HEK293 (cell line): ENCODE results near the gene CDC20.

Experiments
- CTCF ChIA-PET: fragments of 350-600 bp; formaldehyde crosslinking; extraction: SDS; loops from one replicate; lab custom pipeline; 2021; ENCODE audit warnings: antibody characterized with exemption; lab: Yijun Ruan, JAX
- POLR2A ChIA-PET: fragments of 300-600 bp; formaldehyde crosslinking; extraction: SDS; loops from one replicate; lab custom pipeline; 2020; ENCODE audit warnings: antibody characterized with exemption, inconsistent platforms; lab: Yijun Ruan, JAX
- H3K27ac ChIP-seq: fragments of 200-500 bp; sonication (Bioruptor generic); 2 replicates; pipeline ENCODE4 v1.5.1; 2014; ENCODE audit warnings: low read depth, low read length, control low read depth, inconsistent platforms; ENCODE audit errors: extremely low read depth
- H3K36me3 ChIP-seq, 2 experiments: fragments of 200-500 bp in 1 of 2; sonication (Bioruptor generic) in 1 of 2; 1 replicate in 1 of 2; 2 replicates in 1 of 2; pipeline ENCODE4 v1.5.1; 2014 to 2017; ENCODE audit warnings: inconsistent platforms in 2 of 2, low read length in 2 of 2; ENCODE audit not compliant: control insufficient read depth in 2 of 2, insufficient read depth in 1 of 2
- H3K4me1 ChIP-seq: fragments of 200-500 bp; sonication (Bioruptor generic); 2 replicates; pipeline ENCODE4 v1.5.1; 2014; ENCODE audit warnings: mild to moderate bottlenecking, low read length, inconsistent platforms; ENCODE audit not compliant: control insufficient read depth, insufficient read depth
- H3K4me3 ChIP-seq: 2 replicates; pipeline ENCODE4 v1.5.1; 2011; ENCODE audit warnings: low read depth, mild to moderate bottlenecking, control low read depth, low read length, moderate library complexity
- H3K9me3 ChIP-seq: fragments of 200-500 bp; sonication (Bioruptor generic); 2 replicates; pipeline ENCODE4 v1.5.1; 2014; ENCODE audit warnings: low read depth, low read length, inconsistent platforms; ENCODE audit not compliant: control insufficient read depth, insufficient read depth
- EGR2 ChIP-seq: fragments of 450-650 bp; formaldehyde crosslinking; IDR thresholded peaks from 2 replicates; pipeline ENCODE4 v1.5.1; 2016; ENCODE audit warnings: low read depth, missing biosample characterization, missing genetic modification characterization
- HOXC10 ChIP-seq: sonication (generic); formaldehyde crosslinking; IDR thresholded peaks from 2 replicates; pipeline ENCODE4 v1.8.1; 2023; ENCODE audit warnings: mild to moderate bottlenecking, missing genetic modification reagents
- KLF1 ChIP-seq: fragments of 450-650 bp; formaldehyde crosslinking; IDR thresholded peaks from 2 replicates; pipeline ENCODE4 v1.5.1; 2016; ENCODE audit warnings: missing biosample characterization, missing genetic modification characterization
- KLF9 ChIP-seq: fragments of 450-650 bp; formaldehyde crosslinking; IDR thresholded peaks from 2 replicates; pipeline ENCODE4 v1.5.1; 2016; ENCODE audit warnings: missing biosample characterization, missing genetic modification characterization, low read depth
- OVOL3 ChIP-seq: fragments of 450-650 bp; formaldehyde crosslinking; IDR thresholded peaks from 2 replicates; pipeline ENCODE4 v1.5.1; 2016; ENCODE audit warnings: missing biosample characterization, missing genetic modification characterization
- RBAK ChIP-seq: fragments of 450-650 bp; formaldehyde crosslinking; IDR thresholded peaks from 2 replicates; pipeline ENCODE4 v1.5.1; 2016; ENCODE audit warnings: missing biosample characterization, missing genetic modification characterization
- SP2 ChIP-seq: fragments of 450-650 bp; formaldehyde crosslinking; IDR thresholded peaks from 2 replicates; pipeline ENCODE4 v1.5.1; 2016; ENCODE audit warnings: missing biosample characterization, missing genetic modification characterization
- ZBTB20 ChIP-seq: fragments of 450-650 bp; formaldehyde crosslinking; IDR thresholded peaks from 2 replicates; pipeline ENCODE4 v1.5.1; 2016; ENCODE audit warnings: missing biosample characterization, missing genetic modification characterization
- ZBTB48 ChIP-seq: fragments of 450-650 bp; formaldehyde crosslinking; IDR thresholded peaks from 2 replicates; pipeline ENCODE4 v1.5.1; 2016; ENCODE audit warnings: missing biosample characterization, missing genetic modification characterization
- ZBTB8A ChIP-seq: fragments of 450-650 bp; formaldehyde crosslinking; IDR thresholded peaks from 2 replicates; pipeline ENCODE4 v1.5.1; 2016; ENCODE audit warnings: missing biosample characterization, missing genetic modification characterization
- ZNF202 ChIP-seq: fragments of 450-650 bp; formaldehyde crosslinking; IDR thresholded peaks from 2 replicates; pipeline ENCODE4 v1.5.1; 2016; ENCODE audit warnings: missing biosample characterization, missing genetic modification characterization, borderline replicate concordance
- ZNF324 ChIP-seq: fragments of 450-650 bp; formaldehyde crosslinking; IDR thresholded peaks from 2 replicates; pipeline ENCODE4 v1.5.1; 2016; ENCODE audit warnings: missing biosample characterization, missing genetic modification characterization
- ZNF350 ChIP-seq: fragments of 450-650 bp; formaldehyde crosslinking; IDR thresholded peaks from 2 replicates; pipeline ENCODE4 v1.5.0; 2017; ENCODE audit warnings: missing biosample characterization, mild to moderate bottlenecking, missing genetic modification characterization
- ZNF510 ChIP-seq: fragments of 450-650 bp; formaldehyde crosslinking; IDR thresholded peaks from 2 replicates; pipeline ENCODE4 v1.5.1; 2018; ENCODE audit warnings: mild to moderate bottlenecking, missing genetic modification characterization, missing biosample characterization; ENCODE audit not compliant: insufficient replicate concordance
- ZNF548 ChIP-seq: fragments of 450-650 bp; formaldehyde crosslinking; IDR thresholded peaks from 2 replicates; pipeline ENCODE4 v1.5.1; 2016; ENCODE audit warnings: missing biosample characterization, missing genetic modification characterization
- ZNF571 ChIP-seq: fragments of 450-650 bp; formaldehyde crosslinking; IDR thresholded peaks from 2 replicates; pipeline ENCODE4 v1.5.0; 2017; ENCODE audit warnings: missing biosample characterization, missing genetic modification characterization
- ZNF624 ChIP-seq: fragments of 450-650 bp; formaldehyde crosslinking; IDR thresholded peaks from 2 replicates; pipeline ENCODE4 v1.5.1; 2017; ENCODE audit warnings: missing biosample characterization, missing genetic modification characterization
- ZNF626 ChIP-seq: fragments of 450-650 bp; sonication (Bioruptor Pico); formaldehyde crosslinking; IDR thresholded peaks from 2 replicates; pipeline ENCODE4 v1.5.1; 2018; ENCODE audit warnings: missing biosample characterization, missing genetic modification characterization, inconsistent platforms
- ZNF654 ChIP-seq: fragments of 450-650 bp; formaldehyde crosslinking; IDR thresholded peaks from 2 replicates; pipeline ENCODE4 v1.5.1; 2016; ENCODE audit warnings: low read depth, missing biosample characterization, missing genetic modification characterization
- ZNF830 ChIP-seq: fragments of 450-650 bp; IDR thresholded peaks from 2 replicates; pipeline ENCODE4 v1.5.0; 2018; ENCODE audit warnings: missing biosample characterization, missing genetic modification characterization, low read depth, mild to moderate bottlenecking, moderate library complexity
- ZNF843 ChIP-seq: fragments of 450-650 bp; formaldehyde crosslinking; IDR thresholded peaks from 2 replicates; pipeline ENCODE4 v1.5.1; 2016; ENCODE audit warnings: missing biosample characterization, missing genetic modification characterization
- TF ChIP-seq, protein P1 (sequence below): fragments of 450-650 bp; formaldehyde crosslinking; IDR thresholded peaks from 2 replicates; pipeline ENCODE4; 2016; ENCODE audit warnings: missing biosample characterization, missing genetic modification characterization
- TF ChIP-seq, protein P2 (sequence below): fragments of 450-650 bp; formaldehyde crosslinking; IDR thresholded peaks from 2 replicates; pipeline ENCODE4 v1.5.1; 2016; ENCODE audit warnings: missing biosample characterization, missing genetic modification characterization
- TF ChIP-seq, protein P3 (sequence below): fragments of 450-650 bp; IDR thresholded peaks from 2 replicates; pipeline ENCODE4 v1.5.1; 2018; ENCODE audit warnings: missing biosample characterization, missing genetic modification characterization
- TF ChIP-seq, protein P4 (sequence below): fragments of 450-650 bp; formaldehyde crosslinking; IDR thresholded peaks from 2 replicates; pipeline ENCODE4 v1.5.1; 2017; ENCODE audit warnings: missing biosample characterization, missing genetic modification characterization
- TF ChIP-seq, protein P5 (sequence below): fragments of 450-650 bp; formaldehyde crosslinking; IDR thresholded peaks from 2 replicates; pipeline ENCODE4 v1.5.1; 2016; ENCODE audit warnings: missing biosample characterization, missing genetic modification characterization
- TF ChIP-seq, protein P6 (sequence below): fragments of 450-650 bp; formaldehyde crosslinking; IDR thresholded peaks from 2 replicates; pipeline ENCODE4 v1.5.1; 2017; ENCODE audit warnings: missing biosample characterization, missing genetic modification characterization

Gene CDC20

DNA sequence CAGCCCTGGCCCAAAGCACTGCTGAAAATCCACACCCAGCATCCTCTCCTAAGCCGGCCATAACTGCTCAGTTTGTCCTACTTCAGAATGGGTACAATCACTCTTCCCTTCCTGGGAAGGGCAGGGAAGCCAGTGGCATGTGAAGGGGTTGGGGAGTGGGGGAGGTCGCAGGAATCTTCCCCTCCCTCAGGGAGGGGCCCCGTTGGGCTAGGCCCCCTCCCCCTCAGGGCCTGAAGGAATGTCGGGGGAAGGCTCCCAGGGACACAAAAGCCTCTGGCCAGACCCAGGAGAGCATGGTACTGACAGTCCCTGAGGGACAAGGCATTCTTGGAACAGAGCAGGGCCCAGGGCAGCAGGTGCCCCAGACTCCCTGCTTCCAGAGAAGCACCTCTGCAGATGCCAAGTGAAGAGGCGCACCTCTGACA is 7.8 kb downstream of the CDC20 start (continued):
- TF ChIP-seq KLF1: no peak
- TF ChIP-seq, protein P1, sequence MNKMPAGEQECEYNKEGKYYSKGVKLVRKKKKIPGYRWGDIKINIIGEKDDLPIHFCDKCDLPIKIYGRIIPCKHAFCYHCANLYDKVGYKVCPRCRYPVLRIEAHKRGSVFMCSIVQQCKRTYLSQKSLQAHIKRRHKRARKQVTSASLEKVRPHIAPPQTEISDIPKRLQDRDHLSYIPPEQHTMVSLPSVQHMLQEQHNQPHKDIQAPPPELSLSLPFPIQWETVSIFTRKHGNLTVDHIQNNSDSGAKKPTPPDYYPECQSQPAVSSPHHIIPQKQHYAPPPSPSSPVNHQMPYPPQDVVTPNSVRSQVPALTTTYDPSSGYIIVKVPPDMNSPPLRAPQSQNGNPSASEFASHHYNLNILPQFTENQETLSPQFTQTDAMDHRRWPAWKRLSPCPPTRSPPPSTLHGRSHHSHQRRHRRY (tag by site-specific recombination): no peak
- no peak for TF ChIP-seq ZNF202 (tag by site-specific recombination)
- TF ChIP-seq ZNF510 (tag by site-specific recombination): no peak
- TF ChIP-seq, protein P2, sequence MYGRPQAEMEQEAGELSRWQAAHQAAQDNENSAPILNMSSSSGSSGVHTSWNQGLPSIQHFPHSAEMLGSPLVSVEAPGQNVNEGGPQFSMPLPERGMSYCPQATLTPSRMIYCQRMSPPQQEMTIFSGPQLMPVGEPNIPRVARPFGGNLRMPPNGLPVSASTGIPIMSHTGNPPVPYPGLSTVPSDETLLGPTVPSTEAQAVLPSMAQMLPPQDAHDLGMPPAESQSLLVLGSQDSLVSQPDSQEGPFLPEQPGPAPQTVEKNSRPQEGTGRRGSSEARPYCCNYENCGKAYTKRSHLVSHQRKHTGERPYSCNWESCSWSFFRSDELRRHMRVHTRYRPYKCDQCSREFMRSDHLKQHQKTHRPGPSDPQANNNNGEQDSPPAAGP (tag by site-specific recombination): peak; percentile 80

DNA sequence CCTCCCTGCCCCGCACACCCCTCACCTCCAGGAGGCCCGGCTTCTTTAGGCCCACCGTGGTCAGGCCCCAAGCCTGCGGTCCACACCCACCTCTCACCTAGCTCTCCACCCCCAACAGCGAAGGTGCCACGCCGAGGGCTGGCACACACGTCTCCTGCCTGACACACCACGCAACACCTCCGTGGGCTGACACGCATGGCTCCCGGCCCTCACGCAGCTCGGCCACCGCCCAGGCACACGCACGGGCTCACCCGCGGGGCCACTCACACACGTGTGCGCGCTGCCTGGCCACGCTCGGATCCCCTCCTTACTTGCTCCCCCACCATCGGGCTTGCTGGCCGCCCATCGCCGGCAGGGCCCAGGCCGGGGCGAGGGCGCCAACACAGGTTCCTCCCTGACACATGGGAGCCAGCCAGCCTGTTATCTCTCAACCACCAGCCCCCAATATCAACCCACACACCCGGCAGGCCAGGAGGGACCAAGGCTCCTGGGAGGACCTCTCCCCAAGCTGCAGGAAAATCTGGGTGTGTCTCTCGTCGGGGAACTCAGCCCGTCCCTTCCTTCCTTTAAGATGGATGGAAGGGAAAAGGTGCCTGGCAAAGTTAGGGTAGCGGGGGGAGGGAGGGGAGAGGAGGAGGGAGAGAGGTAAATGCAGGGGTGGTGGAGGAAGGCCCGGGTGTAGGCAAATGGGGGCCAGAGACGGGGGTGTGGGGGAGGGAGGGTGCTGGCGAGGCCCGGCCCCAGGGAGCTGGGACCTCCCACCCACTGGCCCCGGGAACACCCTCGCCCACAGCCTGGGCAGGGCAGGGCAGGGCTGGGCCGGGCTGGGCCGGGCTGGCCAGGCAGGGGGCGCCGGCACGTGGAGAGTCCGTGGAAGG is 8.5 kb downstream of the CDC20 start:
- Histone ChIP-seq H3K9me3 (no peaks in the 10 kb centered on the region), H3K36me3 (peaks cover 5 to 37% of the 10 kb centered on the region in 2 experiments; a peak in 2 of 3 replicates), H3K4me3 (peak overlapping the region; percentile 51), H3K4me1 (peaks cover 8% of the 10 kb centered on the region; the same call in 1 of the 2 replicates), H3K27ac (peak overlapping the region; percentile 75)
- POLR2A ChIA-PET: interaction anchor here (0.5 to 2.7 kb wide), 11 partner anchors 9 to 357 kb away, joined by 3 to 34 read pairs (median 4); partner anchors contain the start of genes CDC20, MED8, ST3GAL3 and SZT2
- CTCF ChIA-PET: interaction anchor here (0.6 to 1.6 kb wide), 6 partner anchors 9 to 377 kb away, joined by 3 to 8 read pairs (median 3); partner anchors contain the start of gene CDC20
- TF ChIP-seq ZNF324 (tag by site-specific recombination) (no peak), ZNF350 (tag by site-specific recombination) (no peak), ZNF843 (no peak), ZNF830 (no peak), ZBTB8A (tag by site-specific recombination) (no peak), ZNF571 (tag by site-specific recombination) (no peak), ZNF654 (tag by site-specific recombination) (no peak), SP2 (tag by site-specific recombination) (peak; percentile 70), ZNF626 (tag by site-specific recombination) (no peak), KLF9 (tag by site-specific recombination) (no peak), OVOL3 (tag by site-specific recombination) (no peak), RBAK (no peak), HOXC10 (CRISPR knock-in tag) (no peak), ZBTB48 (tag by site-specific recombination) (peak; percentile 9; the same call in 1 of the 2 replicates), ZBTB20 (tag by site-specific recombination) (peak; percentile 83), EGR2 (tag by site-specific recombination) (peak; percentile 88), ZNF624 (tag by site-specific recombination) (no peak), KLF1 (peak; percentile 98), ZNF548 (tag by site-specific recombination) (no peak)
- TF ChIP-seq, protein P3, sequence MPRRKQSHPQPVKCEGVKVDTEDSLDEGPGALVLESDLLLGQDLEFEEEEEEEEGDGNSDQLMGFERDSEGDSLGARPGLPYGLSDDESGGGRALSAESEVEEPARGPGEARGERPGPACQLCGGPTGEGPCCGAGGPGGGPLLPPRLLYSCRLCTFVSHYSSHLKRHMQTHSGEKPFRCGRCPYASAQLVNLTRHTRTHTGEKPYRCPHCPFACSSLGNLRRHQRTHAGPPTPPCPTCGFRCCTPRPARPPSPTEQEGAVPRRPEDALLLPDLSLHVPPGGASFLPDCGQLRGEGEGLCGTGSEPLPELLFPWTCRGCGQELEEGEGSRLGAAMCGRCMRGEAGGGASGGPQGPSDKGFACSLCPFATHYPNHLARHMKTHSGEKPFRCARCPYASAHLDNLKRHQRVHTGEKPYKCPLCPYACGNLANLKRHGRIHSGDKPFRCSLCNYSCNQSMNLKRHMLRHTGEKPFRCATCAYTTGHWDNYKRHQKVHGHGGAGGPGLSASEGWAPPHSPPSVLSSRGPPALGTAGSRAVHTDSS (tag by site-specific recombination): no peak
- TF ChIP-seq, protein P4, sequence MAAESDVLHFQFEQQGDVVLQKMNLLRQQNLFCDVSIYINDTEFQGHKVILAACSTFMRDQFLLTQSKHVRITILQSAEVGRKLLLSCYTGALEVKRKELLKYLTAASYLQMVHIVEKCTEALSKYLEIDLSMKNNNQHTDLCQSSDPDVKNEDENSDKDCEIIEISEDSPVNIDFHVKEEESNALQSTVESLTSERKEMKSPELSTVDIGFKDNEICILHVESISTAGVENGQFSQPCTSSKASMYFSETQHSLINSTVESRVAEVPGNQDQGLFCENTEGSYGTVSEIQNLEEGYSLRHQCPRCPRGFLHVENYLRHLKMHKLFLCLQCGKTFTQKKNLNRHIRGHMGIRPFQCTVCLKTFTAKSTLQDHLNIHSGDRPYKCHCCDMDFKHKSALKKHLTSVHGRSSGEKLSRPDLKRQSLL: no peak
- TF ChIP-seq, protein P5, sequence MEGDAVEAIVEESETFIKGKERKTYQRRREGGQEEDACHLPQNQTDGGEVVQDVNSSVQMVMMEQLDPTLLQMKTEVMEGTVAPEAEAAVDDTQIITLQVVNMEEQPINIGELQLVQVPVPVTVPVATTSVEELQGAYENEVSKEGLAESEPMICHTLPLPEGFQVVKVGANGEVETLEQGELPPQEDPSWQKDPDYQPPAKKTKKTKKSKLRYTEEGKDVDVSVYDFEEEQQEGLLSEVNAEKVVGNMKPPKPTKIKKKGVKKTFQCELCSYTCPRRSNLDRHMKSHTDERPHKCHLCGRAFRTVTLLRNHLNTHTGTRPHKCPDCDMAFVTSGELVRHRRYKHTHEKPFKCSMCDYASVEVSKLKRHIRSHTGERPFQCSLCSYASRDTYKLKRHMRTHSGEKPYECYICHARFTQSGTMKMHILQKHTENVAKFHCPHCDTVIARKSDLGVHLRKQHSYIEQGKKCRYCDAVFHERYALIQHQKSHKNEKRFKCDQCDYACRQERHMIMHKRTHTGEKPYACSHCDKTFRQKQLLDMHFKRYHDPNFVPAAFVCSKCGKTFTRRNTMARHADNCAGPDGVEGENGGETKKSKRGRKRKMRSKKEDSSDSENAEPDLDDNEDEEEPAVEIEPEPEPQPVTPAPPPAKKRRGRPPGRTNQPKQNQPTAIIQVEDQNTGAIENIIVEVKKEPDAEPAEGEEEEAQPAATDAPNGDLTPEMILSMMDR (tag by site-specific recombination): no peak
- TF ChIP-seq, protein P6, sequence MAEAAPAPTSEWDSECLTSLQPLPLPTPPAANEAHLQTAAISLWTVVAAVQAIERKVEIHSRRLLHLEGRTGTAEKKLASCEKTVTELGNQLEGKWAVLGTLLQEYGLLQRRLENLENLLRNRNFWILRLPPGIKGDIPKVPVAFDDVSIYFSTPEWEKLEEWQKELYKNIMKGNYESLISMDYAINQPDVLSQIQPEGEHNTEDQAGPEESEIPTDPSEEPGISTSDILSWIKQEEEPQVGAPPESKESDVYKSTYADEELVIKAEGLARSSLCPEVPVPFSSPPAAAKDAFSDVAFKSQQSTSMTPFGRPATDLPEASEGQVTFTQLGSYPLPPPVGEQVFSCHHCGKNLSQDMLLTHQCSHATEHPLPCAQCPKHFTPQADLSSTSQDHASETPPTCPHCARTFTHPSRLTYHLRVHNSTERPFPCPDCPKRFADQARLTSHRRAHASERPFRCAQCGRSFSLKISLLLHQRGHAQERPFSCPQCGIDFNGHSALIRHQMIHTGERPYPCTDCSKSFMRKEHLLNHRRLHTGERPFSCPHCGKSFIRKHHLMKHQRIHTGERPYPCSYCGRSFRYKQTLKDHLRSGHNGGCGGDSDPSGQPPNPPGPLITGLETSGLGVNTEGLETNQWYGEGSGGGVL: peak; percentile 93
